Neural progenitor cell (in vitro differentiated cells): Measurements from ENCODE around the gene YBX2.

Source experiments
- EZH2 ChIP-seq: fragments of 200-600 bp; sonication (generic); IDR thresholded peaks from 2 replicates; pipeline ENCODE4 v1.6.1; 2017; ENCODE audit warnings: antibody characterized with exemption, mild to moderate bottlenecking, moderate library complexity
- EZH2phosphoT487 ChIP-seq: fragments of 200-600 bp; sonication (generic); IDR thresholded peaks from 2 replicates; pipeline ENCODE4 v1.6.1; 2017; ENCODE audit warnings: antibody characterized with exemption
- TF ChIP-seq, protein P1 (sequence below): fragments of 200-600 bp; sonication (generic); IDR thresholded peaks from 2 replicates; pipeline ENCODE4 v1.5.1; 2017; ENCODE audit warnings: antibody characterized with exemption, mild to moderate bottlenecking

DNA sequence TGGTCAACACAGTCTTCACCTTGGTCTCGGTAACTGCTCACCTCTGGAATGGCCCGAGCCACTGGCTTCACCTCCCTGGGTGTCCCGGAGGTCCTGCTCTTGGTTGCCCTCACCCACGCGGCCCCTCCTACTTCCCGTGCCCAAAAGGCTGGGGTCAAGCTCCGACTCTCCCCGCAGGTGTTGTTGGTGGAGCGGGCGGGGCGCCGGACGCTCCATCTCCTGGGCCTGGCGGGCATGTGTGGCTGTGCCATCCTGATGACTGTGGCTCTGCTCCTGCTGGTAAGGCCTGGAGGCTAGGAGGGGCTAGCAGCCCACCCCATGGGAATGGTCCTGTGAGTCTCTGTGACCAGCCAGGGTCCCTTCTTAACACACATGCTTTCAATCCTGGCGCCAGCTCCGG is 9.5 kb downstream of the YBX2 start:
- TF ChIP-seq, protein P1, sequence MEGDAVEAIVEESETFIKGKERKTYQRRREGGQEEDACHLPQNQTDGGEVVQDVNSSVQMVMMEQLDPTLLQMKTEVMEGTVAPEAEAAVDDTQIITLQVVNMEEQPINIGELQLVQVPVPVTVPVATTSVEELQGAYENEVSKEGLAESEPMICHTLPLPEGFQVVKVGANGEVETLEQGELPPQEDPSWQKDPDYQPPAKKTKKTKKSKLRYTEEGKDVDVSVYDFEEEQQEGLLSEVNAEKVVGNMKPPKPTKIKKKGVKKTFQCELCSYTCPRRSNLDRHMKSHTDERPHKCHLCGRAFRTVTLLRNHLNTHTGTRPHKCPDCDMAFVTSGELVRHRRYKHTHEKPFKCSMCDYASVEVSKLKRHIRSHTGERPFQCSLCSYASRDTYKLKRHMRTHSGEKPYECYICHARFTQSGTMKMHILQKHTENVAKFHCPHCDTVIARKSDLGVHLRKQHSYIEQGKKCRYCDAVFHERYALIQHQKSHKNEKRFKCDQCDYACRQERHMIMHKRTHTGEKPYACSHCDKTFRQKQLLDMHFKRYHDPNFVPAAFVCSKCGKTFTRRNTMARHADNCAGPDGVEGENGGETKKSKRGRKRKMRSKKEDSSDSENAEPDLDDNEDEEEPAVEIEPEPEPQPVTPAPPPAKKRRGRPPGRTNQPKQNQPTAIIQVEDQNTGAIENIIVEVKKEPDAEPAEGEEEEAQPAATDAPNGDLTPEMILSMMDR = no peak
- TF ChIP-seq EZH2 = no peak
- no peak for TF ChIP-seq EZH2phosphoT487
